ENCODE measurements around the gene HSPA9.

DNA sequence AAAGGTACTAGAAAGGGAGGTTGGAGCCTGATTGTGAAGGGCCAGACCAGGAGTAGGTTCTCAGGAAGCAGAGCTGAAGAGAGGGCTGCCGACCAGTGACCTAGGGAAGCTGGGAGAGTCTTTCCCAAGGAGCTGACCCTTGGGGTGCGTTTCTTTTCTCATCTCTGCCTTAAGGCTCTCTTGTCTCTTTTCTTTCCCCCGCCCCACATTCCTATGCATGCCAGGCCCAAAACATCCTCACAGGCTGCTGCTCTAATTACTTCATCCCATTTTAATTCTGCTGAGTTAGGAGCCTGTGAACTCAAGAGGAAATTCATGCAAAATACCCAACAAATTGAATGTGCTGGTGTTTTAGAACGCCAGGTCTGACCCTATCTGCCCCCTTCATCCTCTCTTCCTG is 46.9 kb upstream of the HSPA9 start:
- TF ChIP-seq, protein P1, sequence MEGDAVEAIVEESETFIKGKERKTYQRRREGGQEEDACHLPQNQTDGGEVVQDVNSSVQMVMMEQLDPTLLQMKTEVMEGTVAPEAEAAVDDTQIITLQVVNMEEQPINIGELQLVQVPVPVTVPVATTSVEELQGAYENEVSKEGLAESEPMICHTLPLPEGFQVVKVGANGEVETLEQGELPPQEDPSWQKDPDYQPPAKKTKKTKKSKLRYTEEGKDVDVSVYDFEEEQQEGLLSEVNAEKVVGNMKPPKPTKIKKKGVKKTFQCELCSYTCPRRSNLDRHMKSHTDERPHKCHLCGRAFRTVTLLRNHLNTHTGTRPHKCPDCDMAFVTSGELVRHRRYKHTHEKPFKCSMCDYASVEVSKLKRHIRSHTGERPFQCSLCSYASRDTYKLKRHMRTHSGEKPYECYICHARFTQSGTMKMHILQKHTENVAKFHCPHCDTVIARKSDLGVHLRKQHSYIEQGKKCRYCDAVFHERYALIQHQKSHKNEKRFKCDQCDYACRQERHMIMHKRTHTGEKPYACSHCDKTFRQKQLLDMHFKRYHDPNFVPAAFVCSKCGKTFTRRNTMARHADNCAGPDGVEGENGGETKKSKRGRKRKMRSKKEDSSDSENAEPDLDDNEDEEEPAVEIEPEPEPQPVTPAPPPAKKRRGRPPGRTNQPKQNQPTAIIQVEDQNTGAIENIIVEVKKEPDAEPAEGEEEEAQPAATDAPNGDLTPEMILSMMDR (IDR thresholded peaks at IDR 0.05; ENCODE audit: low read depth, low read length), result no peak
- TF ChIP-seq POLR2A (IDR thresholded peaks at IDR 0.05; ENCODE audit: extremely low read depth, insufficient read length) (no peak), MYC (IDR thresholded peaks at IDR 0.05; ENCODE audit: low read depth, low read length) (no peak)
- TF ChIP-seq, protein P2, sequence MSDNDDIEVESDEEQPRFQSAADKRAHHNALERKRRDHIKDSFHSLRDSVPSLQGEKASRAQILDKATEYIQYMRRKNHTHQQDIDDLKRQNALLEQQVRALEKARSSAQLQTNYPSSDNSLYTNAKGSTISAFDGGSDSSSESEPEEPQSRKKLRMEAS (IDR thresholded peaks at IDR 0.05; ENCODE audit: low read depth, low read length), result no peak
